ENCODE measurements around the gene EDNRA. TPM values are rescaled to one million over a fixed set of nuclear protein-coding genes. Genes with fewer than 3 reads are reported as not detected.

EDNRA gene
- total and polyA plus RNA-seq, 8 donors: 0.58 to 24.6 (median 4.1) TPM; not detected in 1

DNA sequence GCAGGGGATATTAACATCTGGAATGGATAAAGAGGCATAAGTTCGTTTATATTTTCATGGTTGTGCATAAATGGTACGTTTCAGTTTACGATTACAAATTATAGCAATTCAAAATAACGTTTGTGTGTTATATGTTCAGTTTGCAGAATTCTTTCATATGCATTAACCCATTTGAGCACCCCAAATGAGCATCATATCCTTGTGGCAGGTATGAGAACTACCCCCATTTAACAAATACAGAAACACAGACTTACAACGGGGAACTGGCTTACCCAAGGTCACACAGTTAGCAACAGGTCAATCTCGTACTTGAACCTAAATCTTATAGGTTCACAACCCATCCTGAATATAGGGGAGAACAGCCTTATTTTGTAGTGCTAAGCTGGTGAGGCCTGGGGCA is 33.1 kb downstream of the EDNRA start:
- DNase-seq: no peak
- intact Hi-C loops (cut with DNase I; ENCODE audit: low total_unique reads): no loop called here
- no peaks in the 10 kb centered on the region for H3K9me3 ChIP-seq
- no peaks in the 10 kb centered on the region for H3K36me3 ChIP-seq
- H3K27ac ChIP-seq: no peak overlapping the region
- no peak for TF ChIP-seq POLR2AphosphoS5 (IDR thresholded peaks at IDR 0.05)
- 76 to 83% (median 78%) methylated on average over 6 of the region's 6 CpGs for WGBS, 5 donors
- no peaks in the 10 kb centered on the region for H3K4me1 ChIP-seq
- no peak overlapping the region for H3K4me3 ChIP-seq
- no peaks in the 10 kb centered on the region for H3K27me3 ChIP-seq

DNA sequence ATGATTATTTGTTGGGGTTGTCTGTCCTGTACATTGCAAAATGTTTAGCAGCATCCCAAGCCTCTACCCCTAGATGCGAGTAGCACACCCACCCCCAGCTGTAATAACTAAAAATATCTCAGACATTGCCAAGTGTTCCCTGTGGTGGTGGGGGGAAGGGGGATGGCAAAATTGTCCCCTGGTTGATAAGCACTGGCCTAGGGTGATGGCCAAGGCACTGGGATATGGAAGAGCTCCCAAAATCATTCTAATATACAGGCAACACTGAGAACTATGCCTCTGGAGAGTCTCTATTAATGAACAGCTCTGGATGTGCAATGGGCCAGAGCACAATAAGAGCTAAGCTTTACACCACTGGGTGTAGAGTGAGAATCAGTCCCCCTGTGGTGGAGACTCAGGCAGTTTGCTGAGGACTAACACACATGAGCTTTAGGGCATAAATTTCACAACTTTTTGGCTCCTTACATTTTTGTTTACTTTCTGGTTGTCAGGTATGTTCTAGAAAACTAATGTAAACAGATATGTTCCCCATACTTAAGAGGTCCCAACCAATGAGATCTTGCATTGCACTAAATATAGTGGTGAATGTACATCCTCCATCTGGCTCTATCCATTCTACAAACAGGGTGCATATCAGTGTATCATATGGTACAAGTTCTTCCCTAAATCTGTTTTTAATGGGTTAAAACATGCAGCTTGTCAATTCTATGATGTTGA is 34.5 kb downstream of the EDNRA start:
- H3K9me3 ChIP-seq: no peaks in the 10 kb centered on the region
- DNase-seq: no peak
- H3K27ac ChIP-seq: no peak overlapping the region
- intact Hi-C loops (cut with DNase I; ENCODE audit: low total_unique reads): no loop called here
- TF ChIP-seq, protein P1, sequence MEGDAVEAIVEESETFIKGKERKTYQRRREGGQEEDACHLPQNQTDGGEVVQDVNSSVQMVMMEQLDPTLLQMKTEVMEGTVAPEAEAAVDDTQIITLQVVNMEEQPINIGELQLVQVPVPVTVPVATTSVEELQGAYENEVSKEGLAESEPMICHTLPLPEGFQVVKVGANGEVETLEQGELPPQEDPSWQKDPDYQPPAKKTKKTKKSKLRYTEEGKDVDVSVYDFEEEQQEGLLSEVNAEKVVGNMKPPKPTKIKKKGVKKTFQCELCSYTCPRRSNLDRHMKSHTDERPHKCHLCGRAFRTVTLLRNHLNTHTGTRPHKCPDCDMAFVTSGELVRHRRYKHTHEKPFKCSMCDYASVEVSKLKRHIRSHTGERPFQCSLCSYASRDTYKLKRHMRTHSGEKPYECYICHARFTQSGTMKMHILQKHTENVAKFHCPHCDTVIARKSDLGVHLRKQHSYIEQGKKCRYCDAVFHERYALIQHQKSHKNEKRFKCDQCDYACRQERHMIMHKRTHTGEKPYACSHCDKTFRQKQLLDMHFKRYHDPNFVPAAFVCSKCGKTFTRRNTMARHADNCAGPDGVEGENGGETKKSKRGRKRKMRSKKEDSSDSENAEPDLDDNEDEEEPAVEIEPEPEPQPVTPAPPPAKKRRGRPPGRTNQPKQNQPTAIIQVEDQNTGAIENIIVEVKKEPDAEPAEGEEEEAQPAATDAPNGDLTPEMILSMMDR (IDR thresholded peaks at IDR 0.05): no peak
- no peak for TF ChIP-seq POLR2AphosphoS5 (IDR thresholded peaks at IDR 0.05)
- TF ChIP-seq EP300 (IDR thresholded peaks at IDR 0.05): no peak
- no peak for TF ChIP-seq POLR2A (IDR thresholded peaks at IDR 0.05)
- 55 to 100% (median 84%) methylated on average over 1 of the region's 1 CpG for WGBS, 5 donors
- no peaks in the 10 kb centered on the region for H3K36me3 ChIP-seq
- no peaks in the 10 kb centered on the region for H3K27me3 ChIP-seq
- no peaks in the 10 kb centered on the region for H3K4me1 ChIP-seq
- H3K4me3 ChIP-seq: no peak overlapping the region

DNA sequence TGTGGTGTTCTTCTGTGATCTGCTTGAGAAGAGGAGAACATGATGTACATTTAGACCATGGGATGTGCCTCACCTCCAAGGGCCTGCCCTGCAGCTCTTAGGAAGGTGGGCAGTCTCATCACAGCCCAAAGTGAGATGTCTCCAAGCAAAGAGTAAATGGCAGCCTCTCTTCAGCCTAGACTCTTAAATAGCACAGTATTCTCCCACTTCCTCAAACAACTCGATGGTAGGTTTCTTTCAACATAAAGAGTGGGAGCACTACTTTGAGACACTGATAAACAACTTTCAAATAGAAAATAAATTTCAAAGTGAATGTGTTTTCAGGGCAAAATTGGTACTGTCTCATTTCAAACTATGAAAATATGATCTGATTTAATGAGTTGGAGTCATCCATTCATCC is 35.2 kb downstream of the EDNRA start:
- intact Hi-C loops (cut with DNase I; ENCODE audit: low total_unique reads): no loop called here
- no peaks in the 10 kb centered on the region for H3K9me3 ChIP-seq
- H3K4me1 ChIP-seq: no peaks in the 10 kb centered on the region
- 38 to 64% (median 54%) methylated on average over 1 of the region's 1 CpG for WGBS, 5 donors
- no peaks in the 10 kb centered on the region for H3K27me3 ChIP-seq
- TF ChIP-seq, protein P1 (IDR thresholded peaks at IDR 0.05): no peak
- no peak for TF ChIP-seq EP300 (IDR thresholded peaks at IDR 0.05)
- TF ChIP-seq POLR2AphosphoS5 (IDR thresholded peaks at IDR 0.05): no peak
- TF ChIP-seq POLR2A (IDR thresholded peaks at IDR 0.05): no peak
- H3K36me3 ChIP-seq: no peaks in the 10 kb centered on the region
- H3K4me3 ChIP-seq: no peak overlapping the region
- no peak overlapping the region for H3K27ac ChIP-seq
- DNase-seq: no peak

DNA sequence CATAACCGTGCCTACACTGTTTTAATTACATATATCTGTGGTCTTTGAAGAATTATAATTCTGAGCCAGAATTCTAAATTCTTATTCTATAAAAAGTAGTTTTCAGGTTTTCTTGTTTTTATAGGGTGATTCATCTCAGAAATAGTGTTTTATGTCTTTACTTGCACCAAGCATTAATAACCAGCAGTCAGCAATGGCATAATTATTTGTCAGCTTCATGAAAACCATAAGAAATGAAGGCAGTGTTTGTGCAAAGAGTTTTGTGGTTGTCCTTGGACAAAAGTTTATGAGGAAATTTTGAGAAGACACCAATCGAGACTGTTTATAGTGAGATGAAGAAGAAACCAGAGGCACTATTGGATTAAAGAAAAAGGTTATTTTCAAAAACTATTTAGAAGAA is 37.2 kb downstream of the EDNRA start:
- no peak for TF ChIP-seq EP300 (IDR thresholded peaks at IDR 0.05)
- no peak for TF ChIP-seq POLR2AphosphoS5 (IDR thresholded peaks at IDR 0.05)
- TF ChIP-seq, protein P1 (IDR thresholded peaks at IDR 0.05): no peak
- no peak for TF ChIP-seq POLR2A (IDR thresholded peaks at IDR 0.05)
- no peaks in the 10 kb centered on the region for H3K36me3 ChIP-seq
- H3K9me3 ChIP-seq: no peaks in the 10 kb centered on the region
- 57 to 76% (median 71%) methylated on average over 2 of the region's 2 CpGs for WGBS, 5 donors
- H3K4me3 ChIP-seq: no peak overlapping the region
- intact Hi-C loops (cut with DNase I; ENCODE audit: low total_unique reads): no loop called here
- no peak overlapping the region for H3K27ac ChIP-seq
- H3K27me3 ChIP-seq: no peaks in the 10 kb centered on the region
- no peak for DNase-seq
- H3K4me1 ChIP-seq: no peaks in the 10 kb centered on the region
